Panc1 (cell line): ENCODE results near the gene CACNG1. TPM values are rescaled to one million over a fixed set of nuclear protein-coding genes. Genes with fewer than 3 reads are reported as not detected.

Experiments used
- ATAC-seq: fragments of 200-7000 bp; cut with Tn5 transposase; 2 replicates; pipeline ENCODE4 v1.9.1; 2020; ENCODE audit warnings: mild to moderate bottlenecking, moderate library complexity
- BruUV-seq: library from RNA; stranded (reverse); fragments of 400-500 nt; replicated peaks from 2 replicates; lab custom pipeline; 2021; lab: Mats Ljungman, UMichigan
- CTCF ChIA-PET: fragments of 300-600 bp; sonication (Branson Sonifier 250); formaldehyde crosslinking; loops from one replicate; lab custom pipeline; 2022; ENCODE audit warnings: antibody characterized with exemption; lab: Charles Lee
- POLR2A ChIA-PET: fragments of 300-600 bp; sonication (Branson Sonifier 250); formaldehyde crosslinking; loops from one replicate; lab custom pipeline; 2022; ENCODE audit warnings: antibody characterized with exemption; lab: Charles Lee
- DNase-seq: peaks from one replicate; pipeline ENCODE4 v3.0.0-alpha.2; 2010; ENCODE audit warnings: low read depth, low spot score
- H3K27ac ChIP-seq: 2 replicates; pipeline ENCODE4 v1.5.1; 2011; ENCODE audit warnings: mild to moderate bottlenecking, low read length, inconsistent platforms
- H3K27me3 ChIP-seq: fragments of 200-500 bp; sonication (Bioruptor generic); 2 replicates; pipeline ENCODE4 v1.6.0; 2014; ENCODE audit warnings: low read length, inconsistent platforms; ENCODE audit not compliant: control insufficient read depth, insufficient read depth
- H3K36me3 ChIP-seq: fragments of 200-500 bp; sonication (Bioruptor generic); 2 replicates; pipeline ENCODE4 v1.5.1; 2014; ENCODE audit warnings: inconsistent platforms, mild to moderate bottlenecking, low read length, moderate library complexity; ENCODE audit not compliant: control insufficient read depth, insufficient read depth
- H3K4me1 ChIP-seq: 2 replicates; pipeline ENCODE4 v1.5.1; 2011; ENCODE audit warnings: inconsistent platforms, mild to moderate bottlenecking, low read length, moderate library complexity; ENCODE audit not compliant: control insufficient read depth, insufficient read depth
- H3K4me3 ChIP-seq, 2 experiments: 2 replicates each; pipeline ENCODE4 v1.5.1; 2011 to 2012; ENCODE audit warnings: low read depth in 2 of 2, low read length in 2 of 2, mild to moderate bottlenecking in 2 of 2, inconsistent platforms in 1 of 2, moderate library complexity in 1 of 2
- H3K9me3 ChIP-seq: fragments of 200-500 bp; sonication (Bioruptor generic); 2 replicates; pipeline ENCODE4 v1.5.1; 2014; ENCODE audit warnings: low read depth, mild to moderate bottlenecking, inconsistent platforms, low read length, moderate library complexity; ENCODE audit not compliant: control insufficient read depth, insufficient read depth
- CTCF ChIP-seq: fragments of 450-650 bp; IDR thresholded peaks from 2 replicates; pipeline ENCODE4 v1.5.1; 2017; ENCODE audit warnings: mild to moderate bottlenecking
- POLR2AphosphoS5 ChIP-seq: IDR thresholded peaks from 2 replicates; pipeline ENCODE4 v1.6.1; 2012; ENCODE audit warnings: mild to moderate bottlenecking, low read depth, low read length, moderate library complexity
- REST ChIP-seq, 2 experiments: IDR thresholded peaks; 2 replicates each; pipeline ENCODE4 v1.6.1; 2011 to 2012; ENCODE audit warnings: low read depth in 2 of 2, control low read depth in 1 of 2, low read length in 1 of 2, mild to moderate bottlenecking in 1 of 2, moderate library complexity in 1 of 2; ENCODE audit not compliant: insufficient read depth in 1 of 2
- SIN3A ChIP-seq: IDR thresholded peaks from 2 replicates; pipeline ENCODE4 v1.6.1; 2012; ENCODE audit warnings: low read depth, mild to moderate bottlenecking, low read length, moderate library complexity, borderline replicate concordance; ENCODE audit not compliant: insufficient read depth
- in situ Hi-C: cut with HindIII; loops from 2 replicates; pipeline ENCODE4 v1.10.0; 2016; ENCODE audit warnings: low sequenced_read_pairs, low pct_unique_long_range_greater_than_20kb
- intact Hi-C: fragments of 100-400 bp; cut with micrococcal nuclease; formaldehyde crosslinking; loops from one replicate; pipeline ENCODE4 v1.10.0; 2022; ENCODE audit not compliant: unreplicated experiment
- total RNA-seq: library from RNA; stranded (reverse); gene quantifications from one replicate; pipeline ENCODE4 v1.2.1, GENCODE V29; 2021; ENCODE audit not compliant: unreplicated experiment

The CACNG1 gene
- total RNA-seq, 1 experiment from 2014 or later = 0.13 TPM

GRCh38 chr17:67044940-67045339 lies 586 bp downstream of the CACNG1 start:
- intact Hi-C loops (no loop called here), in situ Hi-C loops (no loop called here)
- no peak for DNase-seq
- Histone ChIP-seq H3K9me3 (0 out of 2 replicates have a peak, but pooled peaks cover 3% of the 10 kb centered on the region), H3K27me3 (no peaks in the 10 kb centered on the region), H3K4me1 (no peaks in the 10 kb centered on the region), H3K4me3 (no peak overlapping the region), H3K36me3 (no peaks in the 10 kb centered on the region), H3K27ac (no peak overlapping the region)
- no TSS peak for BruUV-seq
- no peak for TF ChIP-seq REST (IDR thresholded peaks at IDR 0.05; ENCODE audit: insufficient read depth in 1 of 2, low read depth in 2 of 2, low read length in 1 of 2)
- ChIA-PET CTCF (no interaction called here), POLR2A (no interaction called here)
- ATAC-seq = 0 out of 2 replicates have a peak, but pooled peaks have one; percentile 38

- Histone ChIP-seq H3K27ac (no peak overlapping the region), H3K4me1 (no peaks in the 10 kb centered on the region), H3K36me3 (no peaks in the 10 kb centered on the region), H3K4me3 (no peak overlapping the region), H3K9me3 (0 out of 2 replicates have a peak, but pooled peaks cover 3% of the 10 kb centered on the region), H3K27me3 (no peaks in the 10 kb centered on the region)
- ChIA-PET CTCF (no interaction called here), POLR2A (no interaction called here)
- in situ Hi-C loops (no loop called here), intact Hi-C loops (no loop called here)
- DNase-seq (no peak), ATAC-seq (no peak)
- no TSS peak for BruUV-seq
- TF ChIP-seq SIN3A (no peak), POLR2AphosphoS5 (no peak), CTCF (no peak)
Observed at GRCh38 chr17:67046398-67046797, 2.0 kb downstream of the CACNG1 start.

- no peak overlapping the region for H3K27ac ChIP-seq
- DNase-seq (no peak), ATAC-seq (no peak)
- CTCF ChIA-PET = interaction anchor here (0.6 kb wide), 1 partner anchor 1399 kb away, joined by 7 read pairs; no protein-coding TSS in a partner anchor
- no TSS peak for BruUV-seq
- H3K27me3 ChIP-seq = no peaks in the 10 kb centered on the region
- no peak overlapping the region for H3K4me3 ChIP-seq
- no peak for TF ChIP-seq SIN3A
- no peak for TF ChIP-seq REST (IDR thresholded peaks at IDR 0.05; ENCODE audit: insufficient read depth in 1 of 2, low read depth in 2 of 2, low read length in 1 of 2)
- no peak for TF ChIP-seq CTCF
- no peak for TF ChIP-seq POLR2AphosphoS5
- in situ Hi-C loops = no loop called here
- intact Hi-C loops = no loop called here
- POLR2A ChIA-PET = no interaction called here
- H3K36me3 ChIP-seq = no peaks in the 10 kb centered on the region
- 0 out of 2 replicates have a peak, but pooled peaks cover 3% of the 10 kb centered on the region for H3K9me3 ChIP-seq
- H3K4me1 ChIP-seq = no peaks in the 10 kb centered on the region
Observed at GRCh38 chr17:67047382-67047781, 3.0 kb downstream of the CACNG1 start.
